ENCODE measurements around the gene MMP25.

DNA sequence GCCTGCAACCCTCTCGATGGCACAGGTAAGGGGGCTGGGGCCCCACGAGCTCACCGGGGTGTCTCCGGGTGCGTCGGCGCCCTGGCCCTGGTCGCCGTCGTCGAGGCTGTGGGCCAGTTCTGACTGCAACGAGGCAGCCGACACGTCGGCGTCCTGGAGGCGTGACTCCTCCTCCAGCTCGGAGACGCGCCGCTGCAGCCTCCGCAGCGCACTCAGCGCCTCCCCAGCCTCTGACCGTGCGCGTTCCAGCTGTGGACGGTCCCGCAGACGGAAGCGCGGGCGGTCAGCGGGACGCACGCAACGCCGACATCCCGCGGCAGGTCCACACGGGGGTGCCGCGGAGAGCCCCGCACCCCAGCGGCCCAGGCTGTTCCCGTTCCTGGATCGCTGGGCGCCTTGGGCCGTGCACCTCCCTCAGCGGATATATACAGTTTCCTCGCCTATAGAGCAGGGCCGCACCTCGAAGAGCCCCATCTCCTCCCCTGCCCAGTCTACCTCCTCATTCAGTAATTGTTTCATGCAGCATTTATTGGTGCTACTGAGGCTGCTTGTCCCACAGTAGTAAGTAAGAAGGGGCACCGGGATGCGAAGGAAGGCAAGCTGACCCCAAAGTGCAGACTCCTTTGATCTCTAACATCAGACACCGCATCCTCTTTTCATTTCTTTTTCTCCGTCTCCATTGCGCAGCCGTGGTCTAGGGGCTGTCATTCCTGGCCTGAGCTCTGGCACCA is 16.7 kb upstream of the MMP25 start:
- TF ChIP-seq, protein P1, sequence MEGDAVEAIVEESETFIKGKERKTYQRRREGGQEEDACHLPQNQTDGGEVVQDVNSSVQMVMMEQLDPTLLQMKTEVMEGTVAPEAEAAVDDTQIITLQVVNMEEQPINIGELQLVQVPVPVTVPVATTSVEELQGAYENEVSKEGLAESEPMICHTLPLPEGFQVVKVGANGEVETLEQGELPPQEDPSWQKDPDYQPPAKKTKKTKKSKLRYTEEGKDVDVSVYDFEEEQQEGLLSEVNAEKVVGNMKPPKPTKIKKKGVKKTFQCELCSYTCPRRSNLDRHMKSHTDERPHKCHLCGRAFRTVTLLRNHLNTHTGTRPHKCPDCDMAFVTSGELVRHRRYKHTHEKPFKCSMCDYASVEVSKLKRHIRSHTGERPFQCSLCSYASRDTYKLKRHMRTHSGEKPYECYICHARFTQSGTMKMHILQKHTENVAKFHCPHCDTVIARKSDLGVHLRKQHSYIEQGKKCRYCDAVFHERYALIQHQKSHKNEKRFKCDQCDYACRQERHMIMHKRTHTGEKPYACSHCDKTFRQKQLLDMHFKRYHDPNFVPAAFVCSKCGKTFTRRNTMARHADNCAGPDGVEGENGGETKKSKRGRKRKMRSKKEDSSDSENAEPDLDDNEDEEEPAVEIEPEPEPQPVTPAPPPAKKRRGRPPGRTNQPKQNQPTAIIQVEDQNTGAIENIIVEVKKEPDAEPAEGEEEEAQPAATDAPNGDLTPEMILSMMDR (optimal IDR thresholded peaks at IDR 0.05 in 1 of 3, IDR thresholded peaks at IDR 0.05 in 1 of 3, conservative IDR thresholded peaks at IDR 0.05 in 1 of 3; ENCODE audit: extremely low read depth in 1 of 3, insufficient read depth in 2 of 3, low read length in 3 of 3), result no peak
- TF ChIP-seq EZH2 (IDR thresholded peaks at IDR 0.05; ENCODE audit: low read length), result no peak

All from keratinocyte (primary cell).